ENCODE results near the gene UPK3BL2.
"Not testable (repeated sequence)": the region's sequence is repeated elsewhere in the genome, so short reads cannot be mapped to it uniquely, and the experiment has no call there.

DNA sequence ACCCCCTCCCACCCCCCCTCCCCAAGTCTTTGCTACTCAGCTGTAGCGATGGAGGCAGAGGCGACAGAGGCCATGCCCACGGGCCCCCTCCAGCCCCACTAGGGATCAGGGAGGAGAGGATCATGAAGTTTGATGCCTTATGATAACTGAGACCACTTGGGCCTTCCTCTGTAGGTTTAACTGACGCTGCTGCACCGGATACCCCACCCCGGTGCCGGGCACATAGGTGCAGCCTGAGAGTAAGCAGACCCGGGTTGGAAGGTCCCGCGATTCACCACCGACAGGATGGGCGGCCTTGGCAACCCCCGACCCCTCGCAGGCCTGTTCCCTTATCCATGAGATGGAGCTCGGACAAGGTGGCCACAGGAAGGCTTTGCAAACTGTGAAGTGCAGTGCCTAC, 49.5 kb downstream of the UPK3BL2 start:
- TF ChIP-seq, protein P1, sequence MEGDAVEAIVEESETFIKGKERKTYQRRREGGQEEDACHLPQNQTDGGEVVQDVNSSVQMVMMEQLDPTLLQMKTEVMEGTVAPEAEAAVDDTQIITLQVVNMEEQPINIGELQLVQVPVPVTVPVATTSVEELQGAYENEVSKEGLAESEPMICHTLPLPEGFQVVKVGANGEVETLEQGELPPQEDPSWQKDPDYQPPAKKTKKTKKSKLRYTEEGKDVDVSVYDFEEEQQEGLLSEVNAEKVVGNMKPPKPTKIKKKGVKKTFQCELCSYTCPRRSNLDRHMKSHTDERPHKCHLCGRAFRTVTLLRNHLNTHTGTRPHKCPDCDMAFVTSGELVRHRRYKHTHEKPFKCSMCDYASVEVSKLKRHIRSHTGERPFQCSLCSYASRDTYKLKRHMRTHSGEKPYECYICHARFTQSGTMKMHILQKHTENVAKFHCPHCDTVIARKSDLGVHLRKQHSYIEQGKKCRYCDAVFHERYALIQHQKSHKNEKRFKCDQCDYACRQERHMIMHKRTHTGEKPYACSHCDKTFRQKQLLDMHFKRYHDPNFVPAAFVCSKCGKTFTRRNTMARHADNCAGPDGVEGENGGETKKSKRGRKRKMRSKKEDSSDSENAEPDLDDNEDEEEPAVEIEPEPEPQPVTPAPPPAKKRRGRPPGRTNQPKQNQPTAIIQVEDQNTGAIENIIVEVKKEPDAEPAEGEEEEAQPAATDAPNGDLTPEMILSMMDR (IDR thresholded peaks at IDR 0.05; ENCODE audit: extremely low read depth in 1 of 2, insufficient read depth in 1 of 2, low read depth in 1 of 2, low read length in 2 of 2) = not testable (repeated sequence)
- TF ChIP-seq GATA2 (IDR thresholded peaks at IDR 0.05; ENCODE audit: insufficient read depth, insufficient read length, low read depth, low read length); POLR2A (IDR thresholded peaks at IDR 0.05; ENCODE audit: low read depth, low read length); FOS (IDR thresholded peaks at IDR 0.05; ENCODE audit: borderline replicate concordance, insufficient read depth, low read length); EZH2 (IDR thresholded peaks at IDR 0.05; ENCODE audit: borderline replicate concordance, low read depth, low read length, severe bottlenecking); MYC (IDR thresholded peaks at IDR 0.05; ENCODE audit: low read depth, low read length); POLR2AphosphoS5 (IDR thresholded peaks at IDR 0.05; ENCODE audit: insufficient read depth, low read depth, low read length); JUN (IDR thresholded peaks at IDR 0.05; ENCODE audit: borderline replicate concordance, insufficient read depth, insufficient read length, low read depth): not testable (repeated sequence)
- TF ChIP-seq, protein P2, sequence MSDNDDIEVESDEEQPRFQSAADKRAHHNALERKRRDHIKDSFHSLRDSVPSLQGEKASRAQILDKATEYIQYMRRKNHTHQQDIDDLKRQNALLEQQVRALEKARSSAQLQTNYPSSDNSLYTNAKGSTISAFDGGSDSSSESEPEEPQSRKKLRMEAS (IDR thresholded peaks at IDR 0.05; ENCODE audit: insufficient read depth, insufficient read length) = not testable (repeated sequence)

All from endothelial cell of umbilical vein (primary cell).